Measurements from ENCODE around the gene CCBE1. TPM values are rescaled to one million over a fixed set of nuclear protein-coding genes. Genes with fewer than 3 reads are reported as not detected.

CCBE1 gene
- total RNA-seq, 2 donors from 2014 or later: 1.00 to 2.9 TPM

- no peak overlapping the region for H3K27ac Mint-ChIP-seq
- peaks cover 8% of the 10 kb centered on the region for H3K4me1 ChIP-seq (ENCODE audit: control insufficient read depth, insufficient read depth, low read length)
- no peaks in the 10 kb centered on the region for H3K9me3 ChIP-seq (ENCODE audit: control insufficient read depth, low read length)
- H3K9ac ChIP-seq (ENCODE audit: extremely low read depth, low read length, poor library complexity, severe bottlenecking): no peak overlapping the region
- no peak overlapping the region for H3K27ac ChIP-seq (ENCODE audit: low read depth, low read length)
- no peak overlapping the region for H3K4me3 Mint-ChIP-seq
- peaks cover 27% of the 10 kb centered on the region for H3K27me3 Mint-ChIP-seq (ENCODE audit: insufficient read depth)
- no peak overlapping the region for H3K4me3 ChIP-seq (ENCODE audit: low read length)
- WGBS, 2 experiments (ENCODE audit: insufficient coverage in 1 of 2, insufficient read length in 1 of 2): 90 to 100% methylated on average over 1 of the region's 1 CpG
- DNase-seq: no peak
- peaks cover 7% of the 10 kb centered on the region for H3K4me1 Mint-ChIP-seq
- H3K27me3 ChIP-seq (ENCODE audit: control insufficient read depth, insufficient read depth, low read length, poor library complexity, severe bottlenecking): peaks cover 6% of the 10 kb centered on the region
- H3K36me3 Mint-ChIP-seq (ENCODE audit: low read depth): no peaks in the 10 kb centered on the region
- no peaks in the 10 kb centered on the region for H3K9me3 Mint-ChIP-seq
- no peaks in the 10 kb centered on the region for H3K36me3 ChIP-seq (ENCODE audit: control insufficient read depth, insufficient read depth, low read length)
- TF ChIP-seq, protein P1, sequence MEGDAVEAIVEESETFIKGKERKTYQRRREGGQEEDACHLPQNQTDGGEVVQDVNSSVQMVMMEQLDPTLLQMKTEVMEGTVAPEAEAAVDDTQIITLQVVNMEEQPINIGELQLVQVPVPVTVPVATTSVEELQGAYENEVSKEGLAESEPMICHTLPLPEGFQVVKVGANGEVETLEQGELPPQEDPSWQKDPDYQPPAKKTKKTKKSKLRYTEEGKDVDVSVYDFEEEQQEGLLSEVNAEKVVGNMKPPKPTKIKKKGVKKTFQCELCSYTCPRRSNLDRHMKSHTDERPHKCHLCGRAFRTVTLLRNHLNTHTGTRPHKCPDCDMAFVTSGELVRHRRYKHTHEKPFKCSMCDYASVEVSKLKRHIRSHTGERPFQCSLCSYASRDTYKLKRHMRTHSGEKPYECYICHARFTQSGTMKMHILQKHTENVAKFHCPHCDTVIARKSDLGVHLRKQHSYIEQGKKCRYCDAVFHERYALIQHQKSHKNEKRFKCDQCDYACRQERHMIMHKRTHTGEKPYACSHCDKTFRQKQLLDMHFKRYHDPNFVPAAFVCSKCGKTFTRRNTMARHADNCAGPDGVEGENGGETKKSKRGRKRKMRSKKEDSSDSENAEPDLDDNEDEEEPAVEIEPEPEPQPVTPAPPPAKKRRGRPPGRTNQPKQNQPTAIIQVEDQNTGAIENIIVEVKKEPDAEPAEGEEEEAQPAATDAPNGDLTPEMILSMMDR (conservative IDR thresholded peaks at IDR 0.05): no peak
These were observed 68.2 kb downstream of the CCBE1 start for GRCh38 chr18:59628995-59629394.

DNA sequence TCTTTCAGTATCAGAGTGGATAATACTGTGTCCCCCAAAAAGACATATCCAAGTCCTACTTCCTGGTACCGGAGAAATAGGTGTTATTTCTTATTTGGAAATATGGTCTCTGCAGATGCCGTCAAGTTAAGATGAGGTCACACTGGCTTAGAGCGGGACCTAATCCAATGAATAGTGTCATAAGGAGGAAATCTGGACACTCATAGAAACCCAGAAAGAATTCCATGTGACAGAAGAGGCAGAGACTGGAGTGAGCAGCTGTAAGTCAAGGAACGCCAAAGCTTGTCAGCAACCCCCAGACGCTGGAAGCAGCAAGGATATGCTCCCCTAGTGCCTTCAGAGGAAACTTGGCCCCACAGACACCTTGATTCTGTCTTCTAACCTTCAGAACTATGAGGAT, 69.8 kb downstream of the CCBE1 start:
- 93 to 97% methylated on average over 5 of the region's 5 CpGs for WGBS, 2 experiments (ENCODE audit: insufficient coverage in 1 of 2, insufficient read length in 1 of 2)
- TF ChIP-seq, protein P1 (conservative IDR thresholded peaks at IDR 0.05): no peak

DNA sequence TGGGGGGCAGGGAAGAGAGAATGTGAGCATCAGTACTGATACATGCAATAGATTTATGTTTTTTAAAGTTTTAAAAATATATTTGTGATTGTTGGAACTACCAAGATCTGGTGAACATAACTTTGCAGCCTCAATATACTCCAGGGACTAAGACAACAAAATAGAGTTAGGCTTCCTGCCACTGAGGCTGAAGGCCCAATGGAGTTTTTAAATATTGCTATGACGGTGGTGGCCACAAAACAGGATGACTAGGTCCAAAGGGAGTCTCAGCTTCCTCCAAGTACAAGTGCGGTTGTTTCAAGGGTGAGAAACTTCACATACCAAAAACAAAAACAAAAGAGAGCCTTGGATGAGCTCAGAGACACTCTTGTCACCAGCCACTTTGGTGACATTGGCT, 72.9 kb downstream of the CCBE1 start:
- no peak overlapping the region for H3K9ac ChIP-seq (ENCODE audit: extremely low read depth, low read length, poor library complexity, severe bottlenecking)
- H3K9me3 Mint-ChIP-seq: no peaks in the 10 kb centered on the region
- H3K36me3 Mint-ChIP-seq (ENCODE audit: low read depth): no peaks in the 10 kb centered on the region
- no peaks in the 10 kb centered on the region for H3K36me3 ChIP-seq (ENCODE audit: control insufficient read depth, insufficient read depth, low read length)
- no peaks in the 10 kb centered on the region for H3K4me1 ChIP-seq (ENCODE audit: control insufficient read depth, insufficient read depth, low read length)
- no peak for DNase-seq
- H3K9me3 ChIP-seq (ENCODE audit: control insufficient read depth, low read length): no peaks in the 10 kb centered on the region
- H3K27ac Mint-ChIP-seq: no peak overlapping the region
- TF ChIP-seq, protein P1 (conservative IDR thresholded peaks at IDR 0.05): no peak
- no peak overlapping the region for H3K4me3 Mint-ChIP-seq
- H3K27ac ChIP-seq (ENCODE audit: low read depth, low read length): no peak overlapping the region
- peaks cover 3% of the 10 kb centered on the region for H3K4me1 Mint-ChIP-seq
- H3K4me3 ChIP-seq (ENCODE audit: low read length): no peak overlapping the region
- peaks cover 19% of the 10 kb centered on the region for H3K27me3 Mint-ChIP-seq (ENCODE audit: insufficient read depth)
- H3K27me3 ChIP-seq (ENCODE audit: control insufficient read depth, insufficient read depth, low read length, poor library complexity, severe bottlenecking): peaks cover 9% of the 10 kb centered on the region
- WGBS, 2 experiments (ENCODE audit: insufficient coverage in 1 of 2, insufficient read length in 1 of 2): 100% methylated on average over 2 of the region's 2 CpGs; no CpG with 5 or more reads in 1 of the 2 experiments

More for the DNA sequence above, 69.8 kb downstream of the CCBE1 start:
- H3K4me3 ChIP-seq (ENCODE audit: low read length): no peak overlapping the region
- no peaks in the 10 kb centered on the region for H3K9me3 ChIP-seq (ENCODE audit: control insufficient read depth, low read length)
- no peak overlapping the region for H3K9ac ChIP-seq (ENCODE audit: extremely low read depth, low read length, poor library complexity, severe bottlenecking)
- Mint-ChIP-seq H3K36me3 (ENCODE audit: low read depth) (no peaks in the 10 kb centered on the region), H3K4me1 (no peaks in the 10 kb centered on the region), H3K27ac (no peak overlapping the region), H3K4me3 (no peak overlapping the region), H3K9me3 (no peaks in the 10 kb centered on the region), H3K27me3 (ENCODE audit: insufficient read depth) (peaks cover 27% of the 10 kb centered on the region)
- no peak overlapping the region for H3K27ac ChIP-seq (ENCODE audit: low read depth, low read length)
- H3K36me3 ChIP-seq (ENCODE audit: control insufficient read depth, insufficient read depth, low read length): no peaks in the 10 kb centered on the region
- peaks cover 5% of the 10 kb centered on the region for H3K4me1 ChIP-seq (ENCODE audit: control insufficient read depth, insufficient read depth, low read length)
- H3K27me3 ChIP-seq (ENCODE audit: control insufficient read depth, insufficient read depth, low read length, poor library complexity, severe bottlenecking): peaks cover 6% of the 10 kb centered on the region
- DNase-seq: no peak

Data from endodermal cell (in vitro differentiated cells).